ENCODE measurements around the gene MGRN1.

DNA sequence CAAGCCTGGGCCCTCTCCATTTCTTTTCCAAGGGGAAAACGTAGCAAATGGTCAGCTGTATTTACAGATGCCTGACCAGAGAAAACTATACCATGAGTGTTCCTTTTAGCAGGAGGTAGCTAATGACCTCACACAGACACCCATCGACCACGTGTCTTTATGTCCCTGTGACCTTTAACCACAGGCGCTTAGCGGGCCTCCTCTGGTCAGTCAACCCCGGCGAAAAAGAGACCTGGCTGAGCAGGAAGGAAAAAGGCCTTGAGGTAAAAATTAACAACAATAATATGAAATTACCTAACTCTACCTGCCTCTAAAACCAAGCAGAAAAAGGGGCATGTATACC, 77.8 kb downstream of the MGRN1 start:
- TF ChIP-seq, protein P1, sequence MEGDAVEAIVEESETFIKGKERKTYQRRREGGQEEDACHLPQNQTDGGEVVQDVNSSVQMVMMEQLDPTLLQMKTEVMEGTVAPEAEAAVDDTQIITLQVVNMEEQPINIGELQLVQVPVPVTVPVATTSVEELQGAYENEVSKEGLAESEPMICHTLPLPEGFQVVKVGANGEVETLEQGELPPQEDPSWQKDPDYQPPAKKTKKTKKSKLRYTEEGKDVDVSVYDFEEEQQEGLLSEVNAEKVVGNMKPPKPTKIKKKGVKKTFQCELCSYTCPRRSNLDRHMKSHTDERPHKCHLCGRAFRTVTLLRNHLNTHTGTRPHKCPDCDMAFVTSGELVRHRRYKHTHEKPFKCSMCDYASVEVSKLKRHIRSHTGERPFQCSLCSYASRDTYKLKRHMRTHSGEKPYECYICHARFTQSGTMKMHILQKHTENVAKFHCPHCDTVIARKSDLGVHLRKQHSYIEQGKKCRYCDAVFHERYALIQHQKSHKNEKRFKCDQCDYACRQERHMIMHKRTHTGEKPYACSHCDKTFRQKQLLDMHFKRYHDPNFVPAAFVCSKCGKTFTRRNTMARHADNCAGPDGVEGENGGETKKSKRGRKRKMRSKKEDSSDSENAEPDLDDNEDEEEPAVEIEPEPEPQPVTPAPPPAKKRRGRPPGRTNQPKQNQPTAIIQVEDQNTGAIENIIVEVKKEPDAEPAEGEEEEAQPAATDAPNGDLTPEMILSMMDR (IDR thresholded peaks at IDR 0.05; ENCODE audit: borderline replicate concordance, extremely low read depth, low read length, poor library complexity, severe bottlenecking), result no peak
- no peak for TF ChIP-seq EZH2 (IDR thresholded peaks at IDR 0.05; ENCODE audit: borderline replicate concordance, low read depth, low read length, severe bottlenecking)
